GM12878 (cell line): ENCODE data around the gene DTNBP1. TPM values are rescaled to one million over a fixed set of nuclear protein-coding genes. Genes with fewer than 3 reads are reported as not detected.

ENCODE experiments used
- ATAC-seq: fragments of 200-7000 bp; cut with Tn5 transposase; 3 replicates; pipeline ENCODE4 v1.9.1; 2020; ENCODE audit warnings: mild to moderate bottlenecking, moderate library complexity
- BruUV-seq: library from RNA; stranded (reverse); fragments of 400-500 nt; replicated peaks from 2 replicates; lab custom pipeline; 2021; lab: Mats Ljungman, UMichigan
- CTCF ChIA-PET: fragments of 300-600 bp; sonication (Branson Sonifier 250); formaldehyde crosslinking; extraction: SDS; loops from one replicate; lab custom pipeline; 2021; ENCODE audit warnings: inconsistent platforms; lab: Yijun Ruan, JAX
- POLR2A ChIA-PET: fragments of 350-600 bp; formaldehyde crosslinking; extraction: SDS; loops from one replicate; lab custom pipeline; 2021; ENCODE audit warnings: inconsistent platforms; lab: Charles Lee
- RAD21 ChIA-PET: fragments of 300-600 bp; sonication (Branson Sonifier 250); formaldehyde crosslinking; loops from one replicate; lab custom pipeline; 2023; ENCODE audit warnings: antibody characterized with exemption; ENCODE audit not compliant: unreplicated experiment; lab: Charles Lee
- SMC1A ChIA-PET: fragments of 300-600 bp; sonication (Branson Sonifier 250); formaldehyde crosslinking; loops from one replicate; lab custom pipeline; 2023; ENCODE audit not compliant: unreplicated experiment, uncharacterized antibody; lab: Charles Lee
- DNase-seq: peaks from one replicate; pipeline ENCODE4 v3.0.0-alpha.2; 2011; ENCODE audit warnings: low read depth, low spot score
- FAIRE-seq: peaks from 3 replicates; lab custom pipeline; 2011; peaks lifted over from hg19 to GRCh38; lab: Jason Lieb, UNC
- H2AFZ ChIP-seq: 2 replicates; pipeline ENCODE4 v1.6.0; 2011; ENCODE audit warnings: low read depth, low read length, control low read depth; ENCODE audit not compliant: control insufficient read depth
- H3K27ac ChIP-seq: 2 replicates; pipeline ENCODE4 v1.5.1; 2011; ENCODE audit warnings: control low read depth; ENCODE audit not compliant: control insufficient read depth, insufficient read depth
- H3K27me3 ChIP-seq, 2 experiments: replicated peaks in 1 of 2; 2 replicates each; pipeline versions ENCODE4 v1.6.0 to v1.6.1; 2011; ENCODE audit warnings: low read length in 1 of 2; ENCODE audit not compliant: control insufficient read depth in 2 of 2, insufficient read depth in 2 of 2
- H3K36me3 ChIP-seq, 2 experiments: 2 replicates each; pipeline ENCODE4 v1.5.1; 2011; ENCODE audit warnings: low read length in 1 of 2; ENCODE audit not compliant: control insufficient read depth in 2 of 2, insufficient read depth in 2 of 2
- H3K4me1 ChIP-seq: 2 replicates; pipeline ENCODE4 v1.6.1; 2011; ENCODE audit warnings: mild to moderate bottlenecking, low read length, moderate library complexity, mixed read lengths; ENCODE audit not compliant: control insufficient read depth, insufficient read depth
- H3K4me2 ChIP-seq: 2 replicates; pipeline ENCODE4 v1.6.0; 2011; ENCODE audit warnings: control low read depth; ENCODE audit not compliant: control insufficient read depth, insufficient read depth
- H3K4me3 ChIP-seq: fragments of 200-600 bp; sonication (generic); 2 replicates; pipeline ENCODE4 v1.5.1; 2016
- H3K79me2 ChIP-seq: 2 replicates; pipeline ENCODE4 v1.6.0; 2011; ENCODE audit warnings: low read length; ENCODE audit not compliant: control insufficient read depth, insufficient read depth
- H3K9ac ChIP-seq: 2 replicates; pipeline ENCODE4 v1.8.0; 2011; ENCODE audit warnings: low read length, control low read depth, mixed read lengths; ENCODE audit not compliant: control insufficient read depth, insufficient read depth
- H3K9me3 ChIP-seq: replicated peaks from 3 replicates; pipeline ENCODE4 v1.5.1; 2011; ENCODE audit warnings: mild to moderate bottlenecking, low read length; ENCODE audit not compliant: control insufficient read depth, insufficient read depth
- H4K20me1 ChIP-seq: 2 replicates; pipeline ENCODE4 v1.6.0; 2011; ENCODE audit not compliant: control insufficient read depth, insufficient read depth
- IRF4 ChIP-seq: IDR thresholded peaks from 2 replicates; pipeline ENCODE4 v1.6.1; 2011; ENCODE audit warnings: low read depth, low read length
- RCOR1 ChIP-seq: conservative IDR thresholded peaks from 2 replicates; pipeline ENCODE4 v1.6.1; 2012; ENCODE audit warnings: low read depth, low read length, improper control_type of control experiment
- SIX5 ChIP-seq: IDR thresholded peaks from 2 replicates; pipeline ENCODE4 v1.6.1; 2011; ENCODE audit warnings: mild to moderate bottlenecking, low read depth, low read length, moderate library complexity; ENCODE audit not compliant: severe bottlenecking
- WGBS: methylation state at CpG from one replicate; pipeline ENCODE4 v1.1.6; 2016; ENCODE audit warnings: low lambda C conversion rate; ENCODE audit not compliant: insufficient replicate concordance, insufficient coverage; ENCODE audit errors: missing lambda C conversion rate; 5-methylcytosine and 5-hydroxymethylcytosine counted together
- in situ Hi-C: fragments of 300-500 bp; cut with MboI; formaldehyde crosslinking; loops from 9 replicates; pipeline ENCODE4 v1.14.3; 2018; ENCODE audit warnings: mixed read lengths
- intact Hi-C: fragments of 100-400 bp; cut with micrococcal nuclease; formaldehyde crosslinking; loops from one replicate; pipeline ENCODE4 v1.14.2; 2022; ENCODE audit not compliant: unreplicated experiment
- polyA plus RNA-seq, 11 experiments: library from polyadenylated mRNA; depleted of rRNA in 4 of 11; unstranded in 6 of 11; stranded (reverse) in 5 of 11; fragments of >200 nt; fragmentation: Nextera tagmentation in 4 of 11; fragmentation: Illumina TruSeq in 1 of 11; extraction: Ambion mirVana in 4 of 11; extraction: Trizol in 1 of 11; gene quantifications; 1 replicate in 1 of 11; 2 replicates in 10 of 11; pipeline versions ENCODE4 v1.2.1 to v1.2.3, GENCODE V29; 2011 to 2016; ENCODE audit warnings: inconsistent platforms in 2 of 11, missing spikeins in 2 of 11, low read depth in 1 of 11
- total RNA-seq, 4 experiments: library from RNA; depleted of rRNA in 3 of 4; stranded (reverse); fragments of >200 nt in 3 of 4; fragmentation: Illumina TruSeq in 1 of 4; extraction: Trizol in 1 of 4; gene quantifications; 2 replicates each; pipeline versions ENCODE4 v1.2.1 to v1.2.3, GENCODE V29; 2013 to 2021
- TF ChIP-seq, protein P1 (sequence below): fragments of 450-650 bp; IDR thresholded peaks from 2 replicates; pipeline ENCODE4 v1.6.1; 2014; ENCODE audit warnings: mild to moderate bottlenecking

DTNBP1 gene
- total and polyA plus RNA-seq, 10 of the 15 experiments (the other 5 are each of a cell fraction or from before 2014, with no cell fraction given), result 7.1 to 40.3 (median 20.1) TPM

- TF ChIP-seq, protein P1, sequence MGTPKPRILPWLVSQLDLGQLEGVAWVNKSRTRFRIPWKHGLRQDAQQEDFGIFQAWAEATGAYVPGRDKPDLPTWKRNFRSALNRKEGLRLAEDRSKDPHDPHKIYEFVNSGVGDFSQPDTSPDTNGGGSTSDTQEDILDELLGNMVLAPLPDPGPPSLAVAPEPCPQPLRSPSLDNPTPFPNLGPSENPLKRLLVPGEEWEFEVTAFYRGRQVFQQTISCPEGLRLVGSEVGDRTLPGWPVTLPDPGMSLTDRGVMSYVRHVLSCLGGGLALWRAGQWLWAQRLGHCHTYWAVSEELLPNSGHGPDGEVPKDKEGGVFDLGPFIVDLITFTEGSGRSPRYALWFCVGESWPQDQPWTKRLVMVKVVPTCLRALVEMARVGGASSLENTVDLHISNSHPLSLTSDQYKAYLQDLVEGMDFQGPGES, result no peak
Observed at GRCh38 chr6:15606347-15606746, 56.5 kb downstream of the DTNBP1 start (continued).

- TF ChIP-seq SIX5, result no peak
- no peak for TF ChIP-seq RCOR1
- no peak for TF ChIP-seq IRF4
- BruUV-seq, result no TSS peak
- Histone ChIP-seq H3K27ac (no peak overlapping the region), H3K4me3 (no peak overlapping the region), H3K36me3 (0 out of 4 replicates have a peak, but pooled peaks cover 0 to under 1% of the 10 kb centered on the region in 2 experiments), H3K4me1 (no peaks in the 10 kb centered on the region), H2AFZ (no peak overlapping the region), H3K9me3 (no peaks in the 10 kb centered on the region), H3K79me2 (no peaks in the 10 kb centered on the region), H3K4me2 (no peak overlapping the region), H3K9ac (no peak overlapping the region), H4K20me1 (no peaks in the 10 kb centered on the region), H3K27me3 (no peaks in the 10 kb centered on the region)
- intact Hi-C loops, result no loop called here
- POLR2A ChIA-PET, result interaction anchor here (0.9 to 1.7 kb wide), 3 partner anchors 11 to 15 kb away, joined by 3 to 5 read pairs (median 4); no protein-coding TSS in a partner anchor
- in situ Hi-C loops, result loop anchor here (25.0 kb wide), 1 partner anchor 1393 kb away; no protein-coding TSS in a partner anchor
- RAD21 ChIA-PET, result interaction anchor here (0.9 to 1.1 kb wide), 2 partner anchors 15 to 601 kb away, joined by 3 read pairs; no protein-coding TSS in a partner anchor
- no peak for FAIRE-seq
- CTCF ChIA-PET, result interaction anchor here (2.6 to 2.7 kb wide), 2 partner anchors 10 to 19 kb away, joined by 11 read pairs; no protein-coding TSS in a partner anchor
- ATAC-seq, result no peak
- DNase-seq, result no peak
- 76% methylated on average over 2 of the region's 2 CpGs for WGBS
- SMC1A ChIA-PET, result interaction anchor here (0.9 to 13.0 kb wide), 7 partner anchors 9 to 601 kb away, joined by 3 to 165 read pairs (median 4); no protein-coding TSS in a partner anchor
Observed at GRCh38 chr6:15604843-15605242, 58.0 kb downstream of the DTNBP1 start.
